HepG2 (cell line): ENCODE data around the gene KLHL30.

Experiments
- BRCA1 ChIP-seq: sonication (generic); formaldehyde crosslinking; IDR thresholded peaks from 2 replicates; pipeline ENCODE4 v1.4.0; 2020; ENCODE audit warnings: missing genetic modification reagents
- CHD2 ChIP-seq: IDR thresholded peaks from 2 replicates; pipeline ENCODE4 v1.6.1; 2011; ENCODE audit warnings: low read depth, low read length, improper control_type of control experiment
- HDAC2 ChIP-seq: sonication (generic); formaldehyde crosslinking; IDR thresholded peaks from 2 replicates; pipeline ENCODE4 v1.4.0; 2020; ENCODE audit warnings: missing genetic modification reagents
- IRX3 ChIP-seq: sonication (generic); formaldehyde crosslinking; IDR thresholded peaks from 2 replicates; pipeline ENCODE4 v1.8.1; 2023; ENCODE audit warnings: mild to moderate bottlenecking, low read depth, missing genetic modification reagents, borderline replicate concordance
- POLR2A ChIP-seq, 2 experiments: IDR thresholded peaks; 2 replicates each; pipeline ENCODE4 v1.6.1; 2011; ENCODE audit warnings: low read depth in 2 of 2, low read length in 2 of 2, mild to moderate bottlenecking in 1 of 2, moderate library complexity in 1 of 2; ENCODE audit not compliant: insufficient read depth in 1 of 2
- SETDB1 ChIP-seq: sonication (generic); formaldehyde crosslinking; IDR thresholded peaks from 2 replicates; pipeline ENCODE4 v1.5.1; 2020; ENCODE audit warnings: missing genetic modification reagents, mild to moderate bottlenecking, borderline replicate concordance
- ZFP82 ChIP-seq: sonication (generic); formaldehyde crosslinking; IDR thresholded peaks from 2 replicates; pipeline ENCODE4 v1.5.1; 2020; ENCODE audit warnings: mild to moderate bottlenecking, missing genetic modification reagents, borderline replicate concordance

DNA sequence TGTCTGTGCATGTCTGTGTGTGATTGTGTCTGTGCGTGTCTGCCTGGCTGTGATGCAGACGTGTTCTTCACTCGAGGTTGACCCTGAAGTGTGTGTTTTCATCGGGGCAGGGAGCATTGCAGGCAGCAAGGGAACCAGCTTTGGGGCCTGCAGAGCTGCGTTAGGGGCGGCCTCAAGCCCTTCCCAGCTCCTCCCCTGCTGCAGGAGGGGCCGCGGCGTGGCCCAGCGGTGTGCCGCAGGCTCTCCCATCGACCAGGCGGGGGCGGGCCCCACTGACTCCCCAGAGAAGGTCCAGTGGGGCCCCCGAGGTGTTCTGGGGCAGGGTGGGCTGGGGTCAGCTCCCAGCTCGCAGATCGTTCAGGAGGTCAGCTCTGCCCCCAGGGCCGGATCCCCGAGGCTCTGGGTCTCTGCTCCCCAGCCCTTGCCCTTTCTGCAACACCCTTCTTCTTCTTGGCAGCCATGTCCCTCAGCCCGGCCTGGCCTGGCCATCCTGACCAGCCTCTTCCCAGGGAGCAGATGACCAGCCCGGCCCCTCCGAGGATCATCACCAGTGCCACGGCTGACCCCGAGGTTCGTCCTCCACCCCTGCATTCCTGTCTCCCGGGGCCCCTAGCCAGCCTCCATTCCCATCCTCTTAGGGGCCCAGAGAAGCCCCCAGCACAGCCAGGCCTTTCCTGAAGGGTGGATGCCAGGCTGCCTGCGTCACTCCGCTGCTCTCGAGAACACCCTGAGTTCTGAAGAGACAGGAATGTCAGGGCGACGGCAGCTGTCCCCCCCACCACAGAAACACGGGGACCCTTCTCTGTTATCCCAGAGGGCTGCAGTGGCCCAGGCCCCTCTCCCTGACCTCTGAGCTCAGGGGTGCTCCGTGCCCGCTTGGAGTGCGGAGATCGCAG is 11.1 kb upstream of the KLHL30 start:
- TF ChIP-seq ZFP82 (CRISPR knock-in tag) (no peak), SETDB1 (CRISPR knock-in tag) (no peak), CHD2 (no peak), BRCA1 (CRISPR knock-in tag) (no peak), IRX3 (CRISPR knock-in tag) (no peak), POLR2A (IDR thresholded peaks at IDR 0.05; ENCODE audit: insufficient read depth in 1 of 2, low read depth in 2 of 2, low read length in 2 of 2) (no peak), HDAC2 (CRISPR knock-in tag) (no peak)
